Prostate gland (tissue), 2 donors: Measurements from ENCODE around the gene ALG12.

ENCODE experiments used
- CTCF ChIP-seq, 4 experiments: fragments of 200-600 bp in 2 of 4; fragments of 450-650 bp in 2 of 4; sonication (generic) in 2 of 4; IDR thresholded peaks; 1 replicate in 3 of 4; 2 replicates in 1 of 4; pipeline ENCODE4 v1.5.1; 2016 to 2019; ENCODE audit warnings: antibody characterized with exemption in 4 of 4, mild to moderate bottlenecking in 2 of 4, moderate library complexity in 2 of 4
- POLR2A ChIP-seq: fragments of 450-650 bp; IDR thresholded peaks from one replicate; pipeline ENCODE4 v1.6.1; 2016; ENCODE audit warnings: antibody characterized with exemption, mild to moderate bottlenecking
- POLR2AphosphoS5 ChIP-seq: sonication (generic); formaldehyde crosslinking; IDR thresholded peaks from one replicate; pipeline ENCODE4 v1.6.1; 2017; ENCODE audit warnings: antibody characterized with exemption

DNA sequence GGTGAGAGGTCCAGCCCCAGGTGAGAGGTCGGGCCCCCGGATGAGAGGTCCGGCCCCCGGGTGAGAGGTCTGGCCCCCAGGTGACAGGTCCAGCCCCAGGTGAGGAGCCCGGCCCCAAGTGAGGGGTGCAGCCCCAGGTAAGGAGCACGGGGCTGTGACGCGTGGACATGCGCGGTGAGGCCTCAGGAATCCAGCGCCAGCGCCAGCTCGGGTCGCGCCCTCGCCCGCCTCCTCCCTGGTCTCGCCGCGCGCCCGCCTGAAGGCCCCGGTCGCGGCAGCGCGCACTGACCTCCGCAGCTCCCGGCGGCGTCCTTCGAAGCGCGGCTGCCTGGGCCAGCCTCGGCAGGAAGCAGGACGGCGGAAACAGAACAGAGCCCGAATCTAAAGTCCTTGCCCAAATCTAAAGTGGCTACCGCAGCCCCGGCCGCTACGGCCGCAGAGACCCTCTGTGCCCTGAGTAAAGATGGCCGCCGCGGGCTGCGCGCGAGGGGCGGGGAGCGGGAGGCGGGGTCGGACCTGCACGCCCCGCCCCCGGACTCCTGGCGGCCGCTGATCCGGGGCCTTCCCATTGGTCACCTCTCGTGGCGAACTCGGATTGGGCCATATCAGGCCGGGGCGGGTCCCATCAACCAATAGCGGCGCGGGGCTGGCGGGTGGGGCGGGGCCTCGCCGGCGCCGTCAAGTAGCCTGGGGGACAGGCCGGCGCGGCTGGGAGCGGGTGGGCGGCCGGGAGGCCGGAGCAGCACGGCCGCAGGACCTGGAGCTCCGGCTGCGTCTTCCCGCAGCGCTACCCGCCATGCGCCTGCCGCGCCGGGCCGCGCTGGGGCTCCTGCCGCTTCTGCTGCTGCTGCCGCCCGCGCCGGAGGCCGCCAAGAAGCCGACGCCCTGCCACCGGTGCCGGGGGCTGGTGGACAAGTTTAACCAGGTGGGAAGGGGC lies at the start of gene ALG12, which contains the start of gene CRELD2:
- TF ChIP-seq CTCF (IDR thresholded peaks at IDR 0.05), result peak; percentile 11 to 64 (median 24)
- peak; percentile 77 for TF ChIP-seq POLR2AphosphoS5
- TF ChIP-seq POLR2A, result peak; percentile 58
